Activated CD4-positive, alpha-beta T cell treated with anti-CD3 and anti-CD28 coated beads, Interleukin-2, Interleukin-6, amounts not matched to agents 100 ng/mL and 50 ng/mL, durations not matched to agents 16 hours and 8 hours (primary cell): ENCODE results near the gene SNRNP35.
"Not testable (repeated sequence)": the region's sequence is repeated elsewhere in the genome, so short reads cannot be mapped to it uniquely, and the experiment has no call there.

Experiments used
- DNase-seq: peaks from one replicate; pipeline ENCODE4 v3.0.0-alpha.2; 2020

The SNRNP35 gene, protein sequence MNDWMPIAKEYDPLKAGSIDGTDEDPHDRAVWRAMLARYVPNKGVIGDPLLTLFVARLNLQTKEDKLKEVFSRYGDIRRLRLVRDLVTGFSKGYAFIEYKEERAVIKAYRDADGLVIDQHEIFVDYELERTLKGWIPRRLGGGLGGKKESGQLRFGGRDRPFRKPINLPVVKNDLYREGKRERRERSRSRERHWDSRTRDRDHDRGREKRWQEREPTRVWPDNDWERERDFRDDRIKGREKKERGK

GRCh38 chr12:123457980-123458779 is at the start of gene SNRNP35:
Gene SNRNP35 (plus strand): TSS chr12:123458139. CDS start chr12:123465541, 7,402 bp downstream.
- peak; percentile 88 for DNase-seq

- not testable (repeated sequence) for DNase-seq
Measured at GRCh38 chr12:123408619-123409018, 49.3 kb upstream of the SNRNP35 start.

DNA sequence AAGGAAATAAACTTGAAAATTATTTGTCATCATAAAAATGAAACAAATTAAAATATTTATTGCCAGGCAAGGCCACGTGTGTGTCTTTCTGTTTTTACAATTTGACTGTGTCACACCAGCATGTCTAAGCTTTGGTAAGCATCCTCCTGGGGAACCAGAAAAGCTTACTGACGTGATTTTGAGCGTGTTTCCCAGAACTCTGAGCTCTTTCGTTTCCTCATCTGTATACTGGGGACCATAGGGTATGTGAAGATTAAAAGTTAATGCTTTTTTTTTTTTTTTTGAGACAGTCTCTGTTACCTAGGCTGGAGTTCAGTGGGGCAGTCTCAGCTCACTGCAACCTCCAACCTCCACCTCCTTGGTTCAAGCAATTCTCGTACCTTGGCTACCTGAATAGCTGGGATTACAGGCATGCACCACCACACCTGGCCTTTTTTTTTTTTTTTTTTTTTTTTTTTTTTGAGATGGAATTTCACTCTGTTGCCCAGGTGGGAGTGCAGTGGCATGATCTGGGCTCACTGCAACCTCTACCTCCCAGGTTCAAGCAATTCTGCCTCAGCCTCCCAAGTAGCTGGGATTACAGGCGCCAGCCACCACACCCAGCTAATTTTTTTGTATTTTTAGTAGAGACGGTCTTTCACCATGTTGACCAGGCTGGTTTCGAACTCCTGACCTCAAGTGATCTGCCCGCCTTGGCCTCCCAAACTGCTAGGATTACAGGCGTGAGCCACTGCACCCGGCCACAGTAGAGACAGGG is 48.5 kb upstream of the SNRNP35 start:
- DNase-seq = not testable (repeated sequence)

DNA sequence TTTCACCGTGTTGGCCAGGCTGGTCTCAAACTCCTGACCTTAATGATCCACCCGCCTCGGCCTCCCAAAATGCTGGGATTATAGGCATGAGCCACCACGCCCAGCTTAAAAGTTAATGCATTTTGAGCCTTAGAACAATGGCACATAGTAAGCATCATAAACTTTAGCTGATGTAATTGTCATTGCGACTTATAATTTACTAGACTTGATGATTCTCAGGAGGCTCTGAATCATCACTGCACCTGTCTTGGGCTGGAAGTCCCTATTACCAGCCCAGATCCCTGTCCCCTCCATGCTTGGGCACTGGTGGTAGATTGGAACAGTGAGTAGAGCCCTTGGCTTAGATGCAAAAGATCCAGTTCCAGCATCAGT is 47.9 kb upstream of the SNRNP35 start:
- DNase-seq = no peak

GRCh38 chr12:123421314-123421713 is 36.6 kb upstream of the SNRNP35 start:
- DNase-seq = no peak

DNA sequence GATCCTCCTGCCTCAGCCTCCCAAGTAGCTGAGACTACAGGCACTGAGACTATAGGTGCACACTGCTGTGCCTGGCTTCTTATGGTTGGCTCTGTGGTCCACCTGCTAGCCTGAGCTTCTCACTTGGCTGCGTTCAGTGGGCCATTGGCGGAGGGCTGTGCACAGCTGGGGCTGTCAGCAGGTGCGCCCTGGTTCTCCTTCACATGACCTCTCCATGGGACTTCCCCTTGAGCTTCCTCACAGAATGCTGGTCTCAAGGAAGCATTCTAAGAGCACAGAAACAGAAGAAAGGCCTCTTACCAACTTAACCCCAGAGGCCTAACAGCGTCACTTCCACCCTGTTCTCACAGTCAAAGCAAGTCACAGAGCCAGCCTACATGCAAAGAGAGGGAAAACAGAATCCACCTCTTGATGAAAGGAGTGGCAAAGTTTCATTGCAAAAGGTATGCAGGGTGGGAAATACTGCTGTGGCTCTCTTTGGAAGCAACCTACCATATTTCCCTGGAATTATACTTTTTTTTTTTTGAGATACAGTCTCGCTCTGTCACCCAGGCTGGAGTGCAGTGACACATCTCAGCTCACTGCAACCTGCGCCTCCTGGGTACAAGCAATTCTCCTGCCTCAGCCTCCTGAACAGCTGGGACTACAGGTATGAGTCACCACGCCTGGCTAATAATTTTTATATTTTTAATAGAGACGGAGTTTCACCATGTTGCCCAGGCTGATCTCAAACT is 30.7 kb upstream of the SNRNP35 start:
- DNase-seq = peak; percentile 68

- DNase-seq = no peak
Measured at GRCh38 chr12:123428591-123428990, 29.3 kb upstream of the SNRNP35 start.

GRCh38 chr12:123429101-123429500 is 28.8 kb upstream of the SNRNP35 start:
- DNase-seq = not testable (repeated sequence)

DNA sequence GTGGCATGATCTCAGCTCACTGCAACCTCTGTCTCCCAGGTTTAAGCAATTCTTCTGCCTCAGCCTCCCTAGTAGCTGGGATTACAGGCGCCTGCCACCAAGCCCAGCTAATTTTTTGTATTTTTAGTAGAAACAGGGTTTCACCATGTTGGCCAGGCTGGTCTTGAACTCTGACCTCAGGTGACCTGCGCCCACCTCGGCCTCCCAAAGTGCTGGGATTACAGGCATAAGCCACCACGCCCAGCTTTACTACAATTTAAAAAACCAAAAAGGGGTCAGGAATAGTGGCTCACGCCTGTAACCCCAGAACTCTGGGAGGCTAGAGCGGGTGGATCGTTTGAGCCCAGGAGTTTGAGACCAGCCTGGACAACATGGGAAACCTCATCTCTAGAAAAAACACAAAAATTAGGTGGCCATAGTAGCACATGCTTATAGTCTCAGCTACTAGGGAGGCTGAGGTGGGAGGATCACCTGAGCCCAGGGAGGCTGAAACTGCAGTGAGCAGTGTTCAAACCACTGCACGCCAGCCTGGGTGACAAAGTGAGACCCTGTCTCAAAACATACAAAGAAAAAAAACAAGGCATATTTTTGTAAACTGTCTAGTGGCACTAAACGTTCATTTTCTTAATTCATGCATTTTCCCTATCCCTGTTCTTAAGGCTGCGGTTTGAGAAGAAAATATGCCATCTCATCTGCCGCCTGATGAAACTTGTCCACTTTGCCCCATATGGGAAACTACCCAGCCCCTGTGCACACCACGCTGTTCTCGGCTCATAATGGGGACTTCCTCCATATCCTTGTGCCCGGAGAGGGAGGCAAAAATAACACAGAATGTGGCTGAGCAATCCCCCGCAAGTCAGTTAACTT is 25.8 kb upstream of the SNRNP35 start:
- peak; percentile 67 for DNase-seq

- DNase-seq = no peak
Measured at GRCh38 chr12:123433615-123434014, 24.3 kb upstream of the SNRNP35 start.

- DNase-seq = no peak
Measured at GRCh38 chr12:123435636-123436016, 22.3 kb upstream of the SNRNP35 start.

GRCh38 chr12:123436017-123436964 is 21.6 kb upstream of the SNRNP35 start, which contains the start of gene RILPL2:
Gene RILPL2 (minus strand): TSS chr12:123436684. CDS start chr12:123436420, 264 bp downstream.
- DNase-seq = peak; percentile 96

GRCh38 chr12:123441523-123442164 is 16.3 kb upstream of the SNRNP35 start:
- DNase-seq = peak; percentile 53

GRCh38 chr12:123442774-123443173 is 15.2 kb upstream of the SNRNP35 start:
- DNase-seq = no peak

- DNase-seq = no peak
Measured at GRCh38 chr12:123444092-123445026, 13.6 kb upstream of the SNRNP35 start.

GRCh38 chr12:123445388-123446332 is 12.3 kb upstream of the SNRNP35 start:
- no peak for DNase-seq

DNA sequence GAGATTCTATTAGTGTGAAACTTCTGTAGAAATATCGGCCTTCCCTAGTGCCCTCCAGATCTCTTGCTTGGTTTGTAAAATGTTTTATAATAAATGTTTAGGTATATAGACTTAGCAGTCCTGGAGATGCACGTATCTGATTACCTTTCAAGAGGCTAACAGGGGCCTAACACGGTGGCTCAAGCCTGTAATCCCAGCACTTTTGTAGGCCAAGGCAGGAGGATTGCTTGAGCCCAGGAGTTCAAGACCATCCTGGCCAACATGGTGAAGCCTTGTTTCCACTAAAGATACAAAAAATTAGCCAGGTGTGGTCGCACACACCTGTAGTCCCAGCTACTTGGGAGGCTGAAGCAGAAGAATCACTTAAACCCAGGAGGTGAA is 11.6 kb upstream of the SNRNP35 start:
- no peak for DNase-seq

GRCh38 chr12:123449249-123449733 is 8.6 kb upstream of the SNRNP35 start:
- no peak for DNase-seq
